GM13977 (cell line): ENCODE measurements around the gene PELI1.

Experiments used
- DNase-seq: peaks from one replicate; pipeline ENCODE4 v3.0.0; 2012; ENCODE audit warnings: low spot score
- CTCF ChIP-seq: IDR thresholded peaks from 2 replicates; pipeline ENCODE4 v1.5.1; 2012; ENCODE audit warnings: mild to moderate bottlenecking, control low read depth; ENCODE audit not compliant: insufficient read depth; ENCODE audit errors: extremely low read depth, missing control alignments
- in situ Hi-C: fragments of 300-500 bp; cut with MboI; formaldehyde crosslinking; loops from one replicate; pipeline ENCODE4 v1.12.0; 2022; ENCODE audit warnings: low sequenced_read_pairs, low pct_unique_long_range_greater_than_20kb, mixed read lengths, inconsistent platforms; ENCODE audit not compliant: unreplicated experiment

Gene PELI1

GRCh38 chr2:64128943-64129391, 15.3 kb downstream of the PELI1 start:
- DNase-seq = no peak
- TF ChIP-seq CTCF = no peak
- in situ Hi-C loops = no loop called here

- no peak for TF ChIP-seq CTCF
- in situ Hi-C loops = no loop called here
- DNase-seq = no peak
Measured at GRCh38 chr2:64128406-64128805, 15.8 kb downstream of the PELI1 start.

GRCh38 chr2:64127119-64127518, 17.1 kb downstream of the PELI1 start:
- no peak for TF ChIP-seq CTCF
- in situ Hi-C loops = no loop called here
- no peak for DNase-seq

GRCh38 chr2:64126601-64127000, 17.6 kb downstream of the PELI1 start:
- no peak for DNase-seq
- in situ Hi-C loops = no loop called here
- TF ChIP-seq CTCF = no peak

- in situ Hi-C loops = no loop called here
- no peak for TF ChIP-seq CTCF
- no peak for DNase-seq
Measured at GRCh38 chr2:64124571-64124970, 19.6 kb downstream of the PELI1 start.

- DNase-seq = no peak
- in situ Hi-C loops = no loop called here
- TF ChIP-seq CTCF = no peak
Measured at GRCh38 chr2:64124168-64124567, 20.1 kb downstream of the PELI1 start.

- in situ Hi-C loops = no loop called here
- TF ChIP-seq CTCF = no peak
- DNase-seq = no peak
Measured at GRCh38 chr2:64123740-64124139, 20.5 kb downstream of the PELI1 start.
